ENCODE measurements around the gene PLCH1.
A peak's percentile ranks its signal among the peaks of the same experiment; 100 is the strongest.

- no peak for TF ChIP-seq RARB (CRISPR knock-in tag; IDR thresholded peaks at IDR 0.05)
- no peak for TF ChIP-seq ZNF565 (CRISPR knock-in tag; conservative IDR thresholded peaks at IDR 0.05; ENCODE audit: low read depth)
- TF ChIP-seq ZFP30 (CRISPR knock-in tag; IDR thresholded peaks at IDR 0.05), result no peak
- no peak for TF ChIP-seq POU6F1 (CRISPR knock-in tag; IDR thresholded peaks at IDR 0.05; ENCODE audit: borderline replicate concordance, low read depth)
- TF ChIP-seq ESRRG (CRISPR knock-in tag; IDR thresholded peaks at IDR 0.05), result no peak
- TF ChIP-seq OSR1 (CRISPR knock-in tag; IDR thresholded peaks at IDR 0.05), result no peak
- TF ChIP-seq TCF4 (CRISPR knock-in tag; IDR thresholded peaks at IDR 0.05; ENCODE audit: borderline replicate concordance), result peak; percentile 95
Measured at GRCh38 chr3:155418407-155418806, 326.5 kb downstream of the PLCH1 start.
